HG03103 (cell line): ENCODE results near the gene BRD4.

Source experiments
- ATAC-seq: cut with Tn5 transposase; IDR thresholded peaks from one replicate; pipeline ENCODE4 v1.9.1; 2021; ENCODE audit warnings: low read depth; ENCODE audit not compliant: unreplicated experiment

The BRD4 gene

GRCh38 chr19:15251749-15252397 lies 80.5 kb downstream of the BRD4 start:
- ATAC-seq, result no peak

- ATAC-seq, result no peak
Observed at GRCh38 chr19:15251010-15251748, 81.2 kb downstream of the BRD4 start.

DNA sequence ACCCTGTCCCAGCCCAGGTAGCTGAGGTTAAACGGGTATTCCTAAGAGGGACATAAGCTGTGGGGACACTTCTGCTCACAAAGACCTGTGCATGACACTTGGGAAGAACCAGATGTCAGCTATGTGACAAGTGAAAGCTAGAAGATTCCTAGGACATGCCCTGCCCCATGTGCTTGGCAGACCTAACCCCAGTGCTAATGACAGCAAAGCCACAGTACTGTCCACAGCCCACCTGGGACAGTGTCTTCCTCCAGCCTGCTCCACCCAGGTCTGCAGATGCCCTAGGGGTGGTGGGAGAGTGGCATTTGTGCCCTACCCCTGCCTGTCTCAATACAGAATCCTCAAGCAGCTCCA lies 81.7 kb downstream of the BRD4 start:
- ATAC-seq, result no peak

DNA sequence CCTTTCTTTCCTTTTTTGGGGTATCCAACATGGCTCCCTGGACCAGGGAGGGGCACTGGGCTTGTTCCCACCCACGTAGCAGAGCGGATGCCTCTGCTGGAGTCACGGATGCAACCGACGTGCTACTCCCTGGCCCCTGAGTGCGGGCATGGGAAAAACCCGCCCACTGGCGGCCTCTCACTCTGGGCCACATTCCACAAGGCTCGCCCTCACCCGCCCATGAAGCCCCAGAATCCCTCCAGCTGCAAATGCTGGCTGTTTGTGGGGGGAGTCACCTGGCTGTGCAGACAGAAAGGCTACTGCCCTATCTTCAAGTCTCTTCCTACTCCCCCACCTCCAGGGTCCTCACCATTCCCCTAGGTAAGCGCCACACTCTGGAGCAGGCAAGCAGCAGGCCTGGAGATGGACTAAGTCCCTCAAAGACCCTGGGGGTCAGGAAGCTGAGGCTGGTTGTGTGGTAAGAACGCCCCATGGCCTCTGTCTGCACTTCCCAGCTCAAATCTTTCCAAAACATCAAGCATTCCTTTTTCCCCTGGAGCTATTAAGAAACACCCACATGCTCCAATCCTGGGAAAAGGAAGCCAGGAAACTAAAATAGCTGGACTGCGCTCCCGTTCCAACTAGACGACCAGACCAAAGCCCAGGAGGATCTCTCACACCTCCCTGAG lies 82.2 kb downstream of the BRD4 start:
- ATAC-seq, result no peak

GRCh38 chr19:15249528-15249874 lies 82.8 kb downstream of the BRD4 start:
- ATAC-seq, result no peak

DNA sequence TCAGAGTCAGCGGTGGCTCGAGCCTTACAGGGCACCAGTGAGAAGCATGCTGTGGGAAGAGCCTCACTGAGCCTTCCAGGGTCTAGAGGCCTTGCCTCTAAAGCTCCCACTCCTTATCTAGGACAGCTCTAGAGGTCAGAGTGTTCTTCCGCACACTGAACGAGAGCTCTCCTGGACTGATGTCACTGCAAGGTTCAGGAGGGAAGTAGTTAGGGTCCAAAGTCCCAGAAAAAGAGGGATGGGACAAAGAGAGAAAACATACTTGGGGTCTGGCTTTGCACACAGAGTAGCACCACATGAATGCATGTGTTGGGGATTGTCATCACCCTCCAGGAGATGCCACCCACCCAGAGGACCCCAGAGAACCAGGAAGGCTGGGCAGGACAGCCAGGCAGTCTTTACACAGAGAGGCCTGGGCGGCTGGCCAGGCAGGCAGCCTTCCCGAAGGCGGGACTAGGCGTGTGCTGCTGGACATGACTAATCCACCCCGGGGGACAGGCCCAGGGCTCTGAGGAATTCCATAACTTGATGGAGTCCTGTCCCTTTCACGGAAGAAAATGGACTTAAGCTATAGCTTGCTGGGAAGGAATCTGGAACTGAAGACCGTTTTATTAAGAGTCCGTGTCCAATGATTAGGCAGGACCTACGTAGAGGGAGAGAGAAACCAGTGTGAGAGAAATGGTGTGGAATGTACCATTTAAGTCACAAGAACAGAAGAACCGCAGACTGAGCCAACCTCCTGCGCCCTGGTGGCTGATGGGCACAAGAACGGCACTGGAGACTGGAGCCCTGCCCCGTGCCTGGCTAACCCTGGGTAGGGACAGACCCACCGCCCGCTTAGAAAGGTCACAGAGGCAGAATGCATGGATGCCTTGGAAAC lies 83.5 kb downstream of the BRD4 start:
- no peak for ATAC-seq

DNA sequence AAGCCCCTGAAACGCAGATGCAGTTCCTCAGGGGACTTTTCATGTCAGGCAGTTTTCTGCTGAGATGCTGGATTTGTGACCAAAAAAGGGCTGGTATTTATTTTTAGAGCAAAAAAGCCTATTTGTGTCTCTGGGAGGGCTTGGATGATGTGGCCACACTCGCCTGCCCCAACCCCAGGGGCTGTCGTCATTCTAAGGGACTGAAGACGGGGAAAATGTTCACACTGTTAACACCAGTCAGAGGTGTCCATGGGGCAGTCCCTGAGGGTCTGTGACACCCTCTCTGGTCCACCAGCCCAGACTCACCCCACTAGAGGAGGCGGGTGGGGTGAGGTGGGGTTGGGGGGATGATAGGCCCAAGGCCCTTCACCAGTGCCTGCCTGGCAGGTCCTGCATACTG lies 84.2 kb downstream of the BRD4 start:
- ATAC-seq, result no peak

DNA sequence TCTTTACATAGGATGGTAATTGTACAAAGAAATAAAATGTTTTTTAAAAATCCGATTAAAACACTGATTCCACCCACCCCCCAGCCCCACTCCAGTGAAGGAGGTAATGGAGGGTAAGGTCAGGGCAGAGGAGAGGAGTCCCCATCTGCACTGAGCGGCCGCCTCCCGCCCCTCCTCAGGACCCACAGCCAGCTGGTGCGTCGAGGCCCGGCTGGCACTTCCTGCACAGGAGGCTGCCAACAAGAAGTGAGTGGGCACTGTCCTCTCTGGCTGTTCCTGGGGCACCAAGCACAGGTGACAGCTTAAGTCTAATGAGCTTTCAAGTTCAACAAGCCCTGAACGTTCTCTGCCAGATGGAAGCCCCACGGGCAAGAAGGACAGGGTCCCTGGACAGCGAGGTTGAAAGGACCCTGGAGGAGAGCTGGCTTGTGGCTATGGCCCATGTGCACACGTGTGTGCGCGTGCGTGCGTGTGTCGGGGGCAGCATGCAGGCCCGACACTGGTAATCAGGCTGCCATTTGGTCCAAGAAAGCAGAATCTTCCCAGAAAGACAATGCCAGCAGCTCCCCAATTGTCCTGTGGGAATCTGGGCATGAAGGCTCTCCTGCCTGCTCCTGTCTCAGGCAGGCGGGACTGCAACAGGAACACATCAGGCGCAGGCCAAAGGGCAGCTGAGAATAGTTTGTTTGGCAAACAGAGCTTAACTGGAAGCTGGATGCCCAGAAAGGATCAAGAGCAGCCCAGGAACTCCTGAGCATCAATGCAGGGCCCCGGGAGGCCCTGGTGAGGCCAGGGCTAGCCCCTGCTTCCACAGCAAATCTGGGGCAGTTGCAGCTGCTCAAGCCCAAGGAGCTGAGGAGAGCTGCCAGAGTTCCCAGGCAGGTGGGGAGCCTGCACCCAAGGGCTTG lies 85.0 kb downstream of the BRD4 start:
- no peak for ATAC-seq

GRCh38 chr19:15246198-15246481 lies 86.2 kb downstream of the BRD4 start:
- no peak for ATAC-seq

GRCh38 chr19:15245370-15246197 lies 86.8 kb downstream of the BRD4 start:
- no peak for ATAC-seq

DNA sequence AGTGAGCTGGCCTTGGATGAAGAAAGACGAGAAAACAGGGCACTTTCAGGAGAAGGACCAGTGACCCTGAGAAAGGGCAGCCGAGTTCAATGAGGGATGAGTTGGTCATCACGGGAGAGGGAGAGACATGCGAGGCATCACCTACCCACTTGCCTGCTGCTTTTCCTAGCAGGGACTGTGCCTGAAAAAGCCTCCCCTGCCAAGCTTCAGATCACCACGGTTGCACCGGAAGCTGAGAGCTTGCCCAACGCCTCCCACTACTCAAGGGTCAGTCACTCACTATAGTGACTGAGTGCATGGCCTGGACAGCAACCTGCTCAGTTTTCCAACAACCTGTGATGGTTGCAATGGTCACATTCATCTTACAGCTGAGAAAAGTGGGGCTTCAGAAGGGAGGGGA lies 87.5 kb downstream of the BRD4 start:
- ATAC-seq, result no peak

DNA sequence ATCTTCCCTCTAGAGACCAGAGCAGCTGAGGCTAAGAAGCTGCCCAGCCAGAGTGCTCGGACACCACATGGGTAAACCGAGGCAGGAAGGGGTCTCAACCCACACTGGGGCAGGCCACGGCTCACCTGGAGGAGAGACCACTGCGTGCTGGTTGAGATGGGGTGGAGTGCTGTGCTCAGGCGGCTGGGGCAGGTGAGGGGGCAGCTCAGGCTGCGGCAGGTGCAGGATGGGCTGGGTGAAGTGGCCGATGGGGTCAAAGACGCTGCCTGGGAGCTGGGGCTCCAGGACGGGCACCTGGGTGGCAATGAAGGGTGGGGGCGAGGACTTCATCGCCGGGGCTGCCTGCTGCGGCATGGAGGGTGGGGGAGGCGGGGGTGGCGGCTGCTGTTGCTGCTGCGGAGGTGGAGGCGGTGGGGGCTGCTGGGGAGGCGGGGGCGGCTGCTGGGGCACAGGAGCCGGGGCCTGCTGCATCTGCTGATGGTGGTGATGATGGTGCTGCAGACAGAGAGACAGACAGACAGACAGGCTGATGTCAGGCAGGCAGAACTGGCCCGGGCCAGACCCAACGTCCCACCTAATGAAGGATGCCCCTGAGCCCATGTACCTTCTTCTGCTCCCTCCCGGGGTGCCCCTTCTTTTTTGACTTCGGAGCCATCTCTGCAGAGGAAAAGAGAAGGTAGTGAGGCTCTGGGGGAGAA lies 88.1 kb downstream of the BRD4 start:
- ATAC-seq, result no peak

DNA sequence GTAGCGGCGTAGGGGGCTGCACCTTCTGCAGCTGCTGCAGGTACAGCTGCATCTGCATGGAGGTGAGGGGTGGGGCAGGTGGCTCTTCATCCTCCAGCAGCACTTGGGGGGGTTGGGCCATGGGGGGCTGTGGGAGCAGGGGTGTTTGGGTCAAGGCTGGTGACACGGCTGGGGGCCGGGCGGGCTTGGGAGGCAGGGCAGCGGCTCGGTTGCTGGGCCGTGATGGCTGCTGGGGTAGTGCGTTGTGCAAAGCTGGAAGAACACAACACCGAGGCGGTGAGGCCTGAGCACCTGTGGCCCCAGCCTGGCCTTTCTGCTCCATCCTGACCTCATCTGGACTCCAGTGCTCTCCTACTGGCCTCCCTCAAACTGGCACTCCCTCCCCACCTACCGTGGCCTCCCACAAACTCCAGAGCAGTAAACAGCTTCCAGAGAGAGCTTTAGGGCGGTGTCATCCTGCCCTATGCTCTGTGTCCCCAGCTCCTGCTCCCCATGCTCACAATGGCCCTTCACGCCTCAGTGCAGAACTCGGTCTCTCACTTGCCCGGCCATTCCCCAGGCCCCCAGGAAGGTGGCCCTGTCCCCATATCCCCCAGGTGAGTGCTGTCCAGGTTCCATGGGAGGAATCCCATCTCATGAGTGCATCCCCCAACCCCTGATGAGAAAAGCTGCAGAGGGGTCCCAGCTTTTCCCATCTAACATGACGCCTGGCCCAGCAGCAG lies 88.9 kb downstream of the BRD4 start:
- no peak for ATAC-seq

DNA sequence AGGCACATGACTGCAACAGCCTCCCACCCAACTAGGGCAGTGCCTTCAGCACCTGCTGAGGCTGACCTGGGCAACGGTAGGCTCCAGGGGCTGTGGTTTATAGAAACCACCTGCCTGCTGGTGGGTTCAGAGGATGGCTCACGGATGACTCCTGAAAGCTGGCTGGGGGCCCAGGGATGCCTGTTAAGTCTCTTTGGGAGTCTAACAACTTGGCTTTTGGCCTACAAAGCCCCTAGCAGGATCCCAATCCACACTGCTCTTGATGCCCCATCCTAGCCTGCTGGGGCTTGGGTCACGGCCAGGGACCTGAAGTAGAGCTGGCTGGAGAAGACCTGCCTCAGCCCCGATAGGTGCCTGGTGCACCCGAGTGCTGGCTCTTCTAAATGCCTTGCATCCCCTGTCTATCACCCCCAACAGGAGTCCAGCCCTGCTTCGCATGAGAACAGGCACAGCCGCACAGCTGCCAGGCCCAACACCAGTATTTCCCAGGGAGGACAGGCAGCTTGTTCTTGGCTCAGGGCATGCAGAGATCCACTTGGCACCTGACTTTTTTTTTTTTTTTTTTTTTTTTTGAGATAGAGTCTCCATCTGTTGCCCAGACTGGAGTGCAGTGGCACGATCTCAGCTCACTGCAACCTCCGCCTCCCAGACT lies 91.0 kb downstream of the BRD4 start:
- no peak for ATAC-seq

GRCh38 chr19:15240515-15240914 lies 91.8 kb downstream of the BRD4 start:
- no peak for ATAC-seq

GRCh38 chr19:15239337-15239949 lies 92.9 kb downstream of the BRD4 start:
- ATAC-seq, result no peak

- no peak for ATAC-seq
Observed at GRCh38 chr19:15238639-15239155, 93.6 kb downstream of the BRD4 start.
